Liver (tissue), 9 donors: ENCODE data around the gene NAGA. TPM values are rescaled to one million over a fixed set of nuclear protein-coding genes. Genes with fewer than 3 reads are reported as not detected.

Source experiments
- DNase-seq: peaks from one replicate; pipeline ENCODE4 v3.0.0-alpha.2; 2017; ENCODE audit warnings: low spot score
- H3K27ac ChIP-seq, 2 donors: one replicate each; pipeline ENCODE4 v1.7.0; 2013; ENCODE audit warnings: inconsistent platforms in 2 of 2, low read length in 2 of 2, control low read depth in 1 of 2, low read depth in 1 of 2, mild to moderate bottlenecking in 1 of 2
- H3K27me3 ChIP-seq, 4 donors: one replicate each; pipeline versions ENCODE4 v1.6.1 to v1.7.0; 2013; ENCODE audit warnings: low read length in 3 of 4, inconsistent platforms in 1 of 4, mild to moderate bottlenecking in 1 of 4, moderate library complexity in 1 of 4; ENCODE audit not compliant: control insufficient read depth in 4 of 4, insufficient read depth in 4 of 4
- H3K36me3 ChIP-seq, 4 donors: one replicate each; pipeline versions ENCODE4 v1.6.1 to v1.7.0; 2013; ENCODE audit warnings: low read length in 3 of 4, mild to moderate bottlenecking in 3 of 4, low read depth in 1 of 4, moderate library complexity in 1 of 4; ENCODE audit not compliant: control insufficient read depth in 4 of 4, insufficient read depth in 3 of 4
- H3K4me1 ChIP-seq, 4 donors: one replicate each; pipeline versions ENCODE4 v1.6.1 to v1.7.0; 2013; ENCODE audit warnings: low read length in 3 of 4, mild to moderate bottlenecking in 3 of 4, moderate library complexity in 1 of 4; ENCODE audit not compliant: control insufficient read depth in 4 of 4, insufficient read depth in 4 of 4
- H3K4me3 ChIP-seq, 3 donors: one replicate each; pipeline versions ENCODE4 v1.6.1 to v1.7.0; 2013; ENCODE audit warnings: low read length in 3 of 3, control low read depth in 1 of 3, low read depth in 1 of 3, mild to moderate bottlenecking in 1 of 3
- H3K9ac ChIP-seq, 2 donors: one replicate each; pipeline ENCODE4 v1.7.0; 2013; ENCODE audit warnings: low read length in 2 of 2, mild to moderate bottlenecking in 2 of 2, moderate library complexity in 2 of 2, control low read depth in 1 of 2, low read depth in 1 of 2
- H3K9me3 ChIP-seq, 4 donors: one replicate each; pipeline versions ENCODE4 v1.6.1 to v1.7.0; 2013; ENCODE audit warnings: low read length in 3 of 4; ENCODE audit not compliant: control insufficient read depth in 4 of 4
- ATF3 ChIP-seq: IDR thresholded peaks from 2 replicates; pipeline ENCODE4 v1.6.1; 2016; ENCODE audit warnings: antibody characterized with exemption
- CTCF ChIP-seq: fragments of 150-350 bp; IDR thresholded peaks from 2 replicates; pipeline ENCODE4 v1.5.1; 2017; ENCODE audit warnings: improper control_type of control experiment, low read depth, low read length; ENCODE audit not compliant: missing input control
- FOXA1 ChIP-seq: IDR thresholded peaks from 2 replicates; pipeline ENCODE4 v1.6.1; 2016; ENCODE audit warnings: antibody characterized with exemption
- GABPA ChIP-seq, 2 donors: IDR thresholded peaks in 1 of 2; conservative IDR thresholded peaks in 1 of 2; 2 replicates each; pipeline ENCODE4 v1.6.1; 2016; ENCODE audit warnings: antibody characterized with exemption in 2 of 2, mild to moderate bottlenecking in 1 of 2, moderate library complexity in 1 of 2
- HNF4A ChIP-seq, 2 donors: conservative IDR thresholded peaks; 2 replicates each; pipeline ENCODE4 v1.6.1; 2016; ENCODE audit warnings: antibody characterized with exemption in 2 of 2, mild to moderate bottlenecking in 2 of 2
- HNF4G ChIP-seq: IDR thresholded peaks from 2 replicates; pipeline ENCODE4 v1.6.1; 2016; ENCODE audit warnings: antibody characterized with exemption
- JUND ChIP-seq, 2 donors: IDR thresholded peaks; 2 replicates each; pipeline ENCODE4 v1.6.1; 2016; ENCODE audit warnings: antibody characterized with exemption in 2 of 2
- MAX ChIP-seq: IDR thresholded peaks from 2 replicates; pipeline ENCODE4 v1.6.1; 2016; ENCODE audit warnings: antibody characterized with exemption
- NR2F2 ChIP-seq: IDR thresholded peaks from 2 replicates; pipeline ENCODE4 v1.6.1; 2016; ENCODE audit warnings: antibody characterized with exemption
- RAD21 ChIP-seq, 2 donors: IDR thresholded peaks; 2 replicates each; pipeline ENCODE4 v1.6.1; 2016; ENCODE audit warnings: antibody characterized with exemption in 2 of 2, mild to moderate bottlenecking in 2 of 2
- REST ChIP-seq: IDR thresholded peaks from 2 replicates; pipeline ENCODE4 v1.6.1; 2016; ENCODE audit warnings: antibody characterized with exemption, mild to moderate bottlenecking
- WGBS: extraction: QIAGEN DNeasy Blood & Tissue Kit; methylation state at CpG from one replicate; pipeline ENCODE4 v1.1.7; 2013; 5-methylcytosine and 5-hydroxymethylcytosine counted together
- polyA plus RNA-seq, 2 donors: library from polyadenylated mRNA; stranded (reverse) in 1 of 2; unstranded in 1 of 2; fragments of 200-250 nt in 1 of 2; fragments of >200 nt in 1 of 2; fragmentation: Nextera tagmentation in 1 of 2; extraction: Ambion mirVana in 1 of 2; gene quantifications; one replicate each; pipeline versions ENCODE4 v1.2.1 to v1.2.3, GENCODE V29; 2013 to 2015
- total RNA-seq, 2 donors: library from RNA; depleted of rRNA; stranded (reverse); fragments of >200 nt; gene quantifications; one replicate each; pipeline ENCODE4 v1.2.3, GENCODE V29; 2014
- donor health status: healthy.
- donor health status: healthy.
- donor health status: healthy.
- donor health status: healthy.
- donor health status: healthy.

The NAGA gene
- total and polyA plus RNA-seq, 4 donors = 12.8 to 33.9 (median 23.9) TPM

GRCh38 chr22:42039271-42039670 is 31.3 kb downstream of the NAGA start:
- Histone ChIP-seq H3K9me3 (peaks cover 0 to 7% (median 1%) of the 10 kb centered on the region in 4 donors), H3K27ac (no peak overlapping the region), H3K4me1 (no peaks in the 10 kb centered on the region), H3K27me3 (no peaks in the 10 kb centered on the region), H3K9ac (no peak overlapping the region), H3K4me3 (no peak overlapping the region), H3K36me3 (no peaks in the 10 kb centered on the region)
- no peak for DNase-seq
- no peak for TF ChIP-seq FOXA1
- no peak for TF ChIP-seq CTCF
- no peak for TF ChIP-seq REST
- no peak for TF ChIP-seq MAX
- no peak for TF ChIP-seq GABPA (IDR thresholded peaks at IDR 0.05 in 1 of 2, conservative IDR thresholded peaks at IDR 0.05 in 1 of 2)
- no peak for TF ChIP-seq HNF4G
- TF ChIP-seq NR2F2 = no peak
- TF ChIP-seq RAD21 (IDR thresholded peaks at IDR 0.05) = no peak
- TF ChIP-seq JUND (IDR thresholded peaks at IDR 0.05) = no peak
- no peak for TF ChIP-seq ATF3
- 96% methylated on average over 5 of the region's 5 CpGs for WGBS

- H3K4me3 ChIP-seq = no peak overlapping the region
- peaks cover 0 to 2% (median 0%) of the 10 kb centered on the region in 4 donors for H3K9me3 ChIP-seq
- no peaks in the 10 kb centered on the region for H3K36me3 ChIP-seq
- H3K4me1 ChIP-seq = no peaks in the 10 kb centered on the region
- WGBS = 88% methylated on average over 8 of the region's 8 CpGs
- no peaks in the 10 kb centered on the region for H3K27me3 ChIP-seq
- TF ChIP-seq FOXA1 (no peak), ATF3 (no peak), GABPA (IDR thresholded peaks at IDR 0.05 in 1 of 2, conservative IDR thresholded peaks at IDR 0.05 in 1 of 2) (no peak), MAX (no peak), RAD21 (IDR thresholded peaks at IDR 0.05) (no peak), JUND (IDR thresholded peaks at IDR 0.05) (no peak), HNF4A (conservative IDR thresholded peaks at IDR 0.05) (no peak), NR2F2 (no peak)
- H3K9ac ChIP-seq = no peak overlapping the region
- no peak overlapping the region for H3K27ac ChIP-seq
- no peak for DNase-seq
Observed at GRCh38 chr22:42035256-42035655, 35.4 kb downstream of the NAGA start.
